ENCODE results near the gene RUBCN.
"Not testable (repeated sequence)": the region's sequence is repeated elsewhere in the genome, so short reads cannot be mapped to it uniquely, and the experiment has no call there.

Gene RUBCN

DNA sequence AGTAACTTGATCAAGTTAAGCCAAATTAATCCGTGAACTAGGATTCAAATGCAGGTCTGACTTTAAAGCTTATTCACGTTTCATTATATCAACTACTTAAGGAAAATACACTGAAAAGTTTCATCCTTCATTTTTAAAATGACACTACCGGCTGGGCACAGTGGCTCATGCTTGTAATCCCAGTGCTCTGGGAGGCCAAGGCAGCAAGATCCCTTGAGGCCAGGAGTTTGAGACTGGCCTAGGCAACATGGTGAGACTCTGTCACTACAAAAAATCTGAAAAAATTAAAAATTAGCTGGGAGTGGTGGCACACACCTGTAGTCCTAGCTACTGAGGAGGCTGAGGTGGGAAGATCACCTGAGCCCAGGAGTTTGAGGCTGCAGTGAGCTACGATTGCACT is 3.7 kb downstream of the RUBCN start:
- DNase-seq: no peak

DNA sequence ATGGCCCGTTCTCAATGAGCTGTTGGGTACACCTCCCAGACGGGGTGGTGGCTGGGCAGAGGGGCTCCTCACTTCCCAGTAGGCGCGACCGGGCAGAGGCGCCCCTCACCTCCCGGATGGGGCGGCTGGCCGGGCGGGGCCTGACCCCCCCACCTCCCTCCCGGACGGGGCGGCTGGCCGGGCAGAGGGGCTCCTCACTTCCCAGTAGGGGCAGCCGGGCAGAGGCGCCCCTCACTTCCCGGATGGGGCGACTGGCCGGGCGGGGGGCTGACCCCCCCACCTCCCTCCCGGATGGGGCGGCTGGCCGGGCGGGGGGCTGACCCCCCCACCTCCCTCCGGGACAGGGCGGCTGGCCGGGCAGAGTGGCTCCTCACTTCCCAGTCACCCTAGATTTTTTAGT is 5.2 kb downstream of the RUBCN start:
- DNase-seq: not testable (repeated sequence)

DNA sequence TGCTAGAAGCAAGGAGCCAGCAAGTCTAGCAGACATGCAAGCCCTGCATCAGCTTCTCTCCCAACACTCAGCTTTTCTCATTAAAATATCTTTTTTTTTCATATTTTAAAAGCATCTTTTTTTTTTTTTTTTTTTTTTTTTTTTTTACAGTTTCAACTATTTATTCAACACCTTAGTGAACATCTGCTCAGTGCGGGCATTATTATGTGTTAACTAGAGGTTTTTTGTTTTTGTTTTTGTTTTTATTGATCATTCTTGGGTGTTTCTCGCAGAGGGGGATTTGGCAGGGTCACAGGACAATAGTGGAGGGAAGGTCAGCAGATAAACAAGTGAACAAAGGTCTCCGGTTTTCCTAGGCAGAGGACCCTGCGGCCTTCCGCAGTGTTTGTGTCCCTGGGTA is 5.9 kb downstream of the RUBCN start:
- not testable (repeated sequence) for DNase-seq

DNA sequence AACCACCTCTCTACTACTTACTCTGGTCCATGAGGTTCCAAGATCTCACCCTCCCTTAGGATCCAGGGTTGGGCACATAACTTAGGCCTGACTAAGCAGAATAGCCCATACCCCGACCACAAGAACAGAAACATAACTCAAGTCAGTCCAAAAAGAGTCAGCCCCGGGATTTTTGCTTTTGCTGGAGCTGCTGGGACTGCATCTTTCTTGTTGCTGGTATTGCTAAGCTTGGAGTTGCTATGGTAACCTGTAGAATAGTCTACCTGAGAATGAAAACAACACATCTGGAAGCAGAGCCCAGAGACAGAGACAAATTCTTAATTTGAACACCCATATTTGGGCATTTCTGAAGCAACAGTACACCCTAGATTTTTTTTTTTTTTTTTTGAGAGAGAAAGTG is 6.5 kb downstream of the RUBCN start:
- no peak for DNase-seq

DNA sequence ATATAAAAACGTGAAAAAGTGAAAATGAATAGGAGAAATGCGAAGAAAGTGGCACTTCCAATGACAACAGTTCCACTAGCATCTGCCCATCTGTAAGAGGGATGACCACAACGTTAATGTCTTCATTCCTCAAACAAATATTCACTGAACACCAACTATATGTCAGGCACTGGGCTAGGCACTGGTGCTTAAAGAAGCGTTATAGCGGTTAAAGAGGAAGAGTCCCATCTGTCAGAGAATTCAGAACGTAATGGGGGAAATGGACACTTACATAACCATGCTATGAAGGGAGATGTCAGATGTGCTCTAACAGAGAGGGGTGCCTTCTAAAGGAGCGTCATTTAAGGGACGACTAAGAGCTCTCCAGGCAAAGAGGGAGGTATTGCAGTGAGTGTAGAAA is 8.2 kb downstream of the RUBCN start:
- DNase-seq: peak; percentile 46

DNA sequence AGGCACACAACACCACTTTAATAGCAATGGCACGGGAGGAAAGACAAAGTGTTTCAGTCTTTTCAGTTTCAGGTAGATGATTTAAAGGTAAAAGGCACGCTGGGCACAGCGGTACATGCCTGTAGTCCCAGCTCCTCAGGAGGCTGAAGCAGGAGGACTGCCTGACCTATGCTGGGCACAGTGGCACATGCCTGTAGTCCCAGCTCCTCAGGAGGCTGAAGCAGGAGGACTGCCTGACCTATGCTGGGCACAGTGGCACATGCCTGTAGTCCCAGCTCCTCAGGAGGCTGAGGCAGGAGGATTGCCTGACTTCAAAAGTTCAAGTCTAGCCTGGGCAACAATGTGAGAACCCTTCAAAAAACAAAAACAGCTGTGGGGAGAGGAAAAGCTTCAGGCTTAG is 8.8 kb downstream of the RUBCN start:
- DNase-seq: not testable (repeated sequence)

DNA sequence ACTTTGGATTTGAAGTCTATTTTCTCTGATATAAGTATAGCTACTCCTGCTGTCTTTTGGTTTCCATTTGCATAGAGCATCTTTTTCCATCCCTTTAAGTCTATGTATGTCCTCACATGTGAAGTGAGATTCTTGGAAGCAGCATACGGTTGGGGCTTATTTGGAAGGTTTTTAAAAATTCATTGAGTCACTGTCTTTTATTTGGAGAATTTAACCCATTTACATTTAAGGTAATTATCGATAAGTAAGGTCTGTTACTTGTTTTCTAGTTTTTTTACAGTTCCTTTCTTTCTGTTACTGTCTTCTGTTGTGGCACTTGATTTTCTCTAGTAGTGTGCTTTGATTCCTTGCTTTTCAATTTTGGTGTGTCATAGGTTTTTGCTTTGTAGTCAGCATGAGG is 14.0 kb downstream of the RUBCN start:
- DNase-seq: no peak

DNA sequence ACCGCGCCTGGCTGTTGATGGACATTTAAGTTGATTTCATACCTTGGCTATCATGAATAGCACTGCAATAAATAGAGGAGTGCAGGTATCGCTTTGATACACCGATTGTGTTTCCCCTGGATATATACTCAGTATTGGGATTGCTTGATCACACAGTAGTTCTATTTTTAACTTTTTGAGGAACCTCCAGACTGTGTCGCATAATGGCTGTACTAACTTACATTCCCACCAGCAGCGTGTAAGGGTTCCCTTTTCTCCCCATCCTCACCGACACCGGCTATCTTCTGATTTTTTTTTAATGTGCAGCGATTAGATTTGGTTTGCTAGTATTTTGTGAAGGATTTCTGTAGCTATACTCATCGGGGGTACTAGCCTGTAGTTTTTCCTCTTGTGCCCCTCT is 16.0 kb downstream of the RUBCN start:
- no peak for DNase-seq

DNA sequence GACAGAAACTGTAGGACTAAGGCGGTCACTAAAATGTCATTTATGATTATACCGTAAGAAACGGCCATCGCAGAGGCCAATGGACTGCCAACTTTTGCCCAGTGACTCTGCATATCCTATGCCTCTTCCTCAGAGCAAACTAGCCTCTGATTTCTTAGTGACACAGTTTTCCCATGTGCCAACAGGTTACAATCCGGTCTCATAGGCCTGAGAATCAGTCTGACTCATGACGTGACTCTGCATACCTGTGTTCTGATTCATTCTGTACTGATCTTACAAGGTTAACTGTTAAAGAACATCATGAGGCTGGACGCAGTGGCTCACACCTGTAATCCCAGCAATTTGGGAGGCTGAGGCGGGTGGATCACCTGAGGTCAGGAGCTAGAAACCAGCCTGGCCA is 17.8 kb downstream of the RUBCN start:
- no peak for DNase-seq

DNA sequence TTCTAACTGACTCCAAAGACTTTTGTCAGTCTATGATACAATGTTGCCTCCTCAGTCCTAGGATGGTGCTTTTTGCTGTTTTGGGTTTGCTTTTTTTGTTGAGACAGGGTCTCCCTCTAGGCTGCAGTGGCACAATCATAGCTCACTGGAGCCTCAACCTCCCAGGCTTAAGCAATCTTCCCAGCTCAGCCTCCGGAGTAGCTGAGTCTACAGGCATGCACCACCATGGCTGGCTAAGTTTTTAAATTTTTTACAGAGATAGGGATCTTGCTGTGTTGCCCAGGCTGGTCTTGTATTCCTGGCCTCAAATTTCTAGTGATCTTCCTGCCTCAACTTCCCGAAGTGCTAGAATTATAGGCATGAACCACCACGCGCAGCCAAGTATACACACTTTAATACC is 22.5 kb downstream of the RUBCN start:
- no peak for DNase-seq

DNA sequence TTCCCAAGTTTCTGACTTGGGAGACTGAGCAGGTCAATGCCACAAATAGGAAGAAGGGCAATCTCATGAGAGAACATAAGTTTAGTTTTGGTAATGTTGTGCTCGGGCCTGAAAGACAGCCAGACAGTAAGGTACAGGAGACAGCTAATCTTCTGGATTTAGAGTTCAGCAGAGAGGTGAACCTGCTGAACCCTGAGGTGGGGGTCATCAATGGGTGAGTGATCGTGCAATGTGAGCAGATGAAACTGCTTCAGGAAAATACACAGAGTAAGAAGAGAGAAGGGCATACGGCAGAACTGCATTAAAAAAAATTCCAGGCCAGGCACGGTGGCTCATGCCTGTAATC is 23.3 kb downstream of the RUBCN start:
- no peak for DNase-seq

DNA sequence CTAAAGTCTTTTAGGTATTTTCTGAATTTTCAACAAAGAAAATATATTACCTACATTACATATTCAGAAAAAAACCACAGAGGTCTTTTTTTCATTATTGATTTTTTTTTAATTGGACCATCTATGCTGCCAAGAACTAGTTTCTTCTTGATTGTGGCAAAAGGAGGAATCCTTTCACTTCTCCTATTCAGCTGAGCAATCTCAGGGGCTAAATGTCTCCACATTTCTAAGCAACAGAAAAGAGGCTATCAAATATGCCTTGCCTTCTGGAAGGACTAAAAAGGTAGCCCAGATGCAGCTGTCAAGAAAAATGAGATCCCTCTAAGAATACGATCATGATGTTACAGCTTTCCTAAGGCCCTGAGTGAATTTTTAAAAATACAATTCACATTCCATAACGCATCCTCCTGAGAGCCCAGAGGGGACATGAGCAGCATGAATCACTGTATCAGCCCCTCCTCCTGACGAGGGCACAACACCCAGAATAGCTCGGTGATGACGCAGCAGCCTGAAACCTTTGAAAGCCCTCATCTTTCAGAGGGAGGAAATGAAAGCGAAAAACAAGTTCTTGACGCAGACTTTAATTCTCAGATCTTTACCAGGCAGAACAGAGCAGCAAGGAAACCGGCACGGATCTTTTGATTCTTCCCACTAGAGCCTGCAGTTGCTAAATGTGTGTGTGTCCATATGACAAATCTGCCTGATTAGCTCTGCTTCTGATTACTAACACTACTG is 24.6 kb downstream of the RUBCN start:
- DNase-seq: peak; percentile 98

DNA sequence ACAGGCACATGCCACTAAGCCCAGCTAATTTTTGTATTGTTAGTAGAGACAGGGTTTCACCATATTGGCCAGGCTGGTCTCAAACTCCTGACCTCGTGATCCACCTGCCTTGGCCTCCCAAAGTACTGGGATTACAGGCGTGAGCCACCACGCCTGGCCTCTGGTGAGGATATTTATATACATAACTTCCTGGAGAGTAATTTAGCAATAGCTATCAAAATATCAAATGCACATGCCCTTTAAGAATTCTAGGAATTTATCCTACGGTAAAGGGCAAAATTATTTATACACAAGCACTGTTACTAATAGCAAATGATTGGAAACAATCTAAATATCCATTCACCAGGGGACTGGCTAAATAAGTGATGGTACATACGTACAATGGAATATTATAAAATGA is 25.7 kb downstream of the RUBCN start:
- DNase-seq: not testable (repeated sequence)

DNA sequence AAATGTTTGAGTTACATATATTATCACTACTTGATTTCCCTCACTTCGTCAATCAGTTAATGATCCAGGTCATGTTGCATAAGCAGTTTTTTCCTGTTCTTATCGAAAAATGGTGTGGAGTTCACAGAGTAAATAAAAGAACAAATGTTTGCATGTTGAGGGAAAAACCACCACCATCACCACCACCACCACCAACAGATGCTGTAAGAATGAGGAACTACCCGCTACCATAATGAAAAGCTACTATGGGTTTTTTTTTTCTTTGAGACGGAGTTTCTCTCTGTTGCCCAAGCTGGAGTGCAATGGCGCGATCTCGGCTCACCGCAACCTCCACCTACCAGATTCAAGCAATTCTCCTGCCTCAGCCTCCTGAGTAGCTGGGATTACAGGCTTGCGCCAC is 27.6 kb downstream of the RUBCN start:
- peak; percentile 70 for DNase-seq

DNA sequence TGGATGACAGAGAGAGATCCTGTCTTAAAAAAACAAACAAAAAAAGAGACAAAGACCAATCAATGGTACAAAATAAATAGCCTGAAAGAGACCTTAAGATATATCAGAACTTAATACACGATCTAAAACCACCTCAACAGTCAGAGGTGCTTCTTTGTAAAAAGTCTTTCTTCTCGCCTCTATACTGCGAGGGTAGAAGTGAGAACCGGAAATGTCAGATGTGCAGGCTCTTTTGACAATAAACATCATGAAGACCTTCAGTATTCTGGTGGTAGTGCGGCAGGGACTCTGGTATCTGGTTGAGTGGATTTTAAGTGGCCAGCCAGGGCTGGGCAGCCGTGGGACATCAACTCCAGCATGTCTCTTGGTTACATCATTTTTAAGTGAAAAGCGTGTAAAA is 30.0 kb downstream of the RUBCN start:
- DNase-seq: no peak

DNA sequence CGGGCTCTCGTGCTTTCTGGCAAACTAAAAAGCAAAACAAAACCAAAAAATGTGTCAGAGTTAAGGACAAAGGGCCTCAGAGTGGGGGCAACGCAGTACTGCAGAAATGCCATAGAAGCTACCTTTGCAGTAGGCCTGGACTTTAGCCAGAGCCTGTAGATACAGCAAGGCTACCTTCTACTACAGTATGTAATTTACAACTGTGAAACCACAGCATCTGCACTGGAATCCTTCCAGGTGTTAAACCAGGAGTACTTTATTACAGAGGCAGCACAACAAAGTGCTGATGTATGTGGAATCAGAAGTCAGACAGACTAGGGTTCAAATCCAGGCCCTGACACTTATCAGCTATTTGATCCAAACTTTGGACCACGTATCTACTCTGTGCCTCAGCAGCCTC is 34.9 kb downstream of the RUBCN start:
- no peak for DNase-seq

DNA sequence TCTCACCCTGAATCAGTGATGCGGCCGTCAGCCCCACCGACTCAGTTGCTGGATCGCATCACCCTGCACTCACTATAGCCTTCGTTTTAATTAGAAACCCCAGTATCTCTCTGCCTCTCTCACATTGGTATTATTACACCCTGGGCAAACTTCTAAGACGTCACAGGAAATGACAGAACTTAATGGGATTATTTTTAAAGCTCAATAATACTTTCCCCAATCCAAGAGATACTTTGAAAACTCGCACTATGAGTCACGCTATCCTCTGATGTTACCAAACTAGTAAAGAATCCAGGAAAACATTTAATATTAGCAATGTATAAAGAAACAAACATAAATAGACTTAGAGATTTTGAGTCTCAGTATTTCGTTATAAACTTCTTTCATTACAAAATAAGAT is 36.6 kb downstream of the RUBCN start:
- DNase-seq: no peak

DNA sequence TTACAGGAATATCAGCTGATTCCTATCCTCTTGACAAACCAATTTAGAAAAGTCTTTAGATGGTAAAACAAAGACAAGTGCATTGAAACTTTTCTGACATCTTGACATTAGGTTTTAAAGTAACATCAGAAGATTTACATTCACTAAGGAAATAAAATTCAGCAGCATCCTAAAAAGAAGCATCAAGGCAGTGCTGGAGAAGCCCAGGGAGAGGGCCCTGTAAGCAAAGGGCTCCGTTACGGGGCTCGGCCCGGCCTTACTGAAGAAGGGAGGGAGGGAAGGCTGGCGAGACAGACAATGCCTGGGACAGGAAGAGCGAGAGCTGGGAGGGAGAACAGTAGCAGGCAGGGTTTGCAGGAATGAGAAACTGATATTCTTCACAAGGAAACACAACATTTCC is 39.3 kb downstream of the RUBCN start:
- DNase-seq: no peak

DNA sequence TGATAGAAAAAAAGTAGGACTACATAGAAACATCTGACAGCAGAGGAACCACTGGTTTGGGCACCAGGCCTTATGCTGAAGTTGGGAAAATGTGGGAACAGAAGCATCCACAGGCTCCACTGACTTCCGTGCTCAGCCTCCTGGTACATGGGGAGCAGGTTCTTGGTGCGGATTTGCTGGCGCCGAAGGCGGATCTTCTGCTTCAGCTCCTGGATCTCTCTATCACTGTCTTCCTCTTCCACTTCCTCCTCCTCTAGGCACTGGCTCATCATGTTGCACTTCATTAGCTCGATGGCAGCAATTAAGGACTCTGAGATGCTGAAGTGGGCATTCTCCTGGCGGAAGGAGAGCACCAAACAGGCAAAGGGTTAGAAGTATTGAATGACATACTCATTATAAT is 42.5 kb downstream of the RUBCN start:
- no peak for DNase-seq

DNA sequence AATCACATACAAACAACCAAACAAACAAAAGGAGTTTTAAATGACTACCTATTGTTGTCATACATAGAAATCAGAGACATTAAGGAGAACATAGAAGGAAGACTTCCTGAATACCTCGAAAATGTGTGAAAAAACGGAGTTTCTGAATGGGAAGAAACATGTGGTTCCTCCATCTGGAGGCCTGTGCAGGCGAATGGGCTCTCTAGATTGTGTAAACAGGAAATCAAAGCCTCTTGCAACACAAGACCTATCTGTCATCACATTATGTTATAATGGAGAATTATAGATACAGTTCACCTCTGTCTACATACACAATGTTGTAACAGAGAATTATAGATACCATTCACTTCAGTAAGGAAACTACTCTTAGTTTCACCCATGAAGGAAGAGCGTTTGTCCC is 44.1 kb downstream of the RUBCN start:
- DNase-seq: peak; percentile 80

DNA sequence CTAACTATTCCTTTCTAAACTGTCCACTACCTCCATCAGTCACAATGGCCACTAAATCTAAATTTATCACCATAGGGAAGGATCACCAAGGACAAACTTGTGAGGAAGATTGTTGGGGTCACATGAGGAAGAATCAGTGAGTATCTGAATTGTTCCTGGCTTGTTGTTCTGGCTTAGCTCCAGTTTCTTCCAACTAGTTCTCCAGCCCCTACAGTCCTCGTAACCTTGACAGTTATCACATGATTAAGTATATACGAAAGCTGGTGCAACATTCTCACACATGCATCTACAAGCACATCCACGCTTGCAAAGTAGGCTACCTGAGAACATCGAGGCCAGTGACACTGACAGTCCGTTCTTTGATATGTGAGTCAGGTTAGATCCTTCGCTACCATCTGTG is 46.0 kb downstream of the RUBCN start:
- DNase-seq: no peak

DNA sequence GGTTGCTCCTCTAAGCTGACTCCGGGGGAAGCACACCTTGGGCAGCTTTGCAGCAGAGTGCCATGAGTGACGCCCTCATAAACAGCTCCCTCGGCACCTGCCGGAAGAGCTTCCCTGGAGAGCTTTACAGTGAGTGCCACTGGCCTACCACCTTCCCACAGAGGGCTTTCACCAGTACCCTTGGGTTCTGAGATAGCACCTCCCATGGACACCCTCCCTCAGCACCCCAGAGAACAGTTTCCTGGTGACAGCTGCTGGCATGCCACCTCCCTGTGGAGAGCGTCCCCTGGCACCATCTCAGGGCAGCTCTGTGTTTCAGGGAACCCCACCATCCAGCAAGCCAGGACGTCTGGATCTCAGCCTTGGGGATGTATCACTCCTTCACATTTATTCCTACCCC is 49.1 kb downstream of the RUBCN start:
- no peak for DNase-seq

DNA sequence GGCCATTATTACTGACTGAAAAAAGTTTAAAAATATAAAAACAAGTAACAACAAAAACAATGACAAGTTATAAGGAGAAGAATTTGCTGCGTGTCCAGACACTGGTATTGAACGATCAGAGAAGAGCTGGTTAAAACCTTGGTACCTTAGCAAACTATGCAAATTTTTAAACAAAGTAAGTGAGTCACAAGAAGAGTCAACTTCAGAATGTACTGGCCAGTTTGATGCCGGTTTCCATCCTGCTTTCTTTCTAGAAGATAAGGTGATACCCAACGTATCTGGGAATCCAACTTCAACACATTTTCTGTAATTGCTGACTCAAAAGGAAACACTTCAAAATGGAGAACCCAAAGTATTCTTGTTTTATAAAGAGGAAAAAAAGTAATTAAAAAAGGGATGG is 49.8 kb downstream of the RUBCN start:
- DNase-seq: no peak

DNA sequence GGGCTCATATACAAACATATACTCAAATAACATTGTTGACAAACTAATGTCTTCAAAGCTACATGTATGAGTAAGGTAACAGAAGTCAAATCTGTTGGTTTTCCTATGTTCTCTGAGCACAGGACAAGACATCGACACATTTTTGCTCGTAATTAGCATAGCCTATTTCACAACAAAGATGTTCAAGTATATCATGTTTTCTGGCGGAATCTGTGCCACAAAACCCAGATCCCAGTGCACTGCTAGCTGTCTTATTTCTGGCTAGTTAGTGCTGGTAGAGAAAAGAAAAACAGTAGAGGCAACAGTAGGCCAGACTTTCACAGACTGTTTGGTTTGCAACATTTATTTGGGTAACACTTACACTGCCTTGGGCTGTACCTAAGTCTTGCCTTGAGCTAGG is 51.2 kb downstream of the RUBCN start:
- DNase-seq: no peak

DNA sequence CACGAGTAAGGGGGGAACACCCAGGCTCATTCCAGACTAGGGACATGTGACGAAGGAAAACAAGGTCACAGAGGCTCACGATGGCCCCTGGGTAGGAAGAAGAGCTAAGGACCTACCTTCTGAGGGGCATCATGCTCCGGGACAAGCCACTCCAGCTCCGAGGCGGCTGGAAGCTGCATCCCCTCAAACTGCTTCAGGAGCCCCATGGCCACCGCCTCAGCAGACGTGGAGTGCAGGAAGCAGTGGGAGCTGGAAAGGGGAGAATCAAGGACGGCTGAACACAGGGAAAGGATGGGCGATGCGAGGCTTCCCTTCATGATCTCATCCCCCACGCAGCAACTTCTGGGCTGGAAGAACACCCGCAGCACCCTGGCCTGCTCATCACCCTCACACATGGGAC is 53.5 kb downstream of the RUBCN start:
- no peak for DNase-seq

DNA sequence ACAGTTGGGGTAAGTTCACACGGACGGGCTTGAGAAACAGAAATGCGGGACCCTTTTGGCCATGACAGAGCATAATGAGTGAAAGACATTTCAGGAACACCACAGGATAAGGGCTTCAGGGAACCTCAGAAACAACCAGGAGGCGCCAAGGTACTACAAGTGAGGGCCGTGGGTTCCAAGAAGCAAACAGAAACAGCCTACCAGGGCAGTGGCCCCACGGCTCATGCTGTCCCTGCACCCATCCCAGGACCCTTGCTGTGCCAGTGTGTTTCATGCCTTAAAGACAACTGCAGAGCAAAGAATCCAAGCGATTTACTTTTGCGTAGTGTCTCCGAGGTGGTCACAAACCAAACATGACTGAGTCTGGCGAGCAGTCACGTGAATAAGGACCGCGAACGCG is 54.0 kb downstream of the RUBCN start:
- DNase-seq: no peak

All from suppressor macrophage treated with lipopolysaccharide for 4 hours (primary cell).